Esophagus squamous epithelium (tissue), 5 donors: ENCODE results near the gene MOGAT3. TPM values are rescaled to one million over a fixed set of nuclear protein-coding genes. Genes with fewer than 3 reads are reported as not detected.

Source experiments
- DNase-seq: peaks from one replicate; lab custom pipeline; 2025; lab: John Stamatoyannopoulos, UW
- H3K27ac ChIP-seq, 4 donors: fragments of 200-600 bp; sonication (generic); one replicate each; pipeline ENCODE4 v1.5.1; 2016 to 2019; ENCODE audit warnings: mild to moderate bottlenecking in 1 of 4
- H3K27me3 ChIP-seq, 4 donors: fragments of 200-600 bp; sonication (generic); 1 replicate in 3 of 4; 2 replicates in 1 of 4; pipeline versions ENCODE4 v1.5.1 to v1.6.0; 2017 to 2021; ENCODE audit warnings: antibody characterized with exemption in 1 of 4
- H3K36me3 ChIP-seq, 3 donors: fragments of 200-600 bp; sonication (generic); one replicate each; pipeline ENCODE4 v1.5.1; 2016 to 2019
- H3K4me1 ChIP-seq, 3 donors: fragments of 200-600 bp; sonication (generic); one replicate each; pipeline ENCODE4 v1.5.1; 2017 to 2019
- H3K4me3 ChIP-seq, 4 donors: fragments of 200-600 bp; sonication (generic); 1 replicate in 3 of 4; 2 replicates in 1 of 4; pipeline ENCODE4 v1.5.1; 2016 to 2019; ENCODE audit warnings: mild to moderate bottlenecking in 2 of 4, moderate library complexity in 1 of 4
- H3K9me3 ChIP-seq, 3 donors: fragments of 200-600 bp; sonication (generic); one replicate each; pipeline ENCODE4 v1.5.1; 2016 to 2019
- POLR2A ChIP-seq, 4 donors: fragments of 450-650 bp; IDR thresholded peaks; one replicate each; pipeline ENCODE4 v1.6.1; 2017; ENCODE audit warnings: antibody characterized with exemption in 4 of 4, mild to moderate bottlenecking in 4 of 4, moderate library complexity in 3 of 4
- WGBS, 2 donors: methylation state at CpG; one replicate each; pipeline ENCODE4 v1.1.5; 2018; 5-methylcytosine and 5-hydroxymethylcytosine counted together
- intact Hi-C: fragments of 100-400 bp; cut with DNase I; formaldehyde crosslinking; loops from one replicate; pipeline ENCODE4 v1.15.0; 2022
- total RNA-seq, 4 donors: library from RNA; depleted of rRNA; stranded (reverse); fragments of >200 nt; gene quantifications; one replicate each; pipeline ENCODE4 v1.1.0, GENCODE V29; 2016
- TF ChIP-seq, protein P1 (sequence below), 6 experiments: fragments of 450-650 bp in 4 of 6; fragments of 200-600 bp in 2 of 6; sonication (generic) in 2 of 6; IDR thresholded peaks; one replicate each; pipeline ENCODE4 v1.5.1; 2016 to 2019; ENCODE audit warnings: antibody characterized with exemption in 6 of 6, mild to moderate bottlenecking in 4 of 6, moderate library complexity in 4 of 6
- donor health status: DM: yes; HTN: yes; CAD: no.

MOGAT3 gene
- total RNA-seq, 4 donors from 2014 or later, result not detected

DNA sequence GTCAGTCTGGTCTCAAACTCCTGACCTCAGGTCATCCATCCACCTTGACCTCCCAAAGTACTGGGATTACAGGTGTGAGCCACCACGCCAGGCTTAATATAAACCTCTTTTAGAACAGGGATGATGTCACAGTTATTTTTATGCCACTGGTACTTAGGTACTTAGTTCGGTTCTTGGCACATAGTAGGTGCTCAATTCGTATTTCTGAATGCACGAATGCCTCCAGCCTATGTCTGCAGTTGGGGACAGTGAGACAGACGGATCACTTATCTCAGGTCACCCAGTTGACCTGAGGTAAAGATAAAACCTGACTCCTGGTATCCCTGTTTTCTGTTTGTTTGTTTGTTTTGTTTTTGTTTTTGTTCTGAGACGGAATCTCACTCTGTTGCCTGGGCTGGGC is 14.6 kb downstream of the MOGAT3 start:
- no peak overlapping the region for H3K4me3 ChIP-seq
- no peaks in the 10 kb centered on the region for H3K9me3 ChIP-seq
- no peaks in the 10 kb centered on the region for H3K36me3 ChIP-seq
- TF ChIP-seq, protein P1, sequence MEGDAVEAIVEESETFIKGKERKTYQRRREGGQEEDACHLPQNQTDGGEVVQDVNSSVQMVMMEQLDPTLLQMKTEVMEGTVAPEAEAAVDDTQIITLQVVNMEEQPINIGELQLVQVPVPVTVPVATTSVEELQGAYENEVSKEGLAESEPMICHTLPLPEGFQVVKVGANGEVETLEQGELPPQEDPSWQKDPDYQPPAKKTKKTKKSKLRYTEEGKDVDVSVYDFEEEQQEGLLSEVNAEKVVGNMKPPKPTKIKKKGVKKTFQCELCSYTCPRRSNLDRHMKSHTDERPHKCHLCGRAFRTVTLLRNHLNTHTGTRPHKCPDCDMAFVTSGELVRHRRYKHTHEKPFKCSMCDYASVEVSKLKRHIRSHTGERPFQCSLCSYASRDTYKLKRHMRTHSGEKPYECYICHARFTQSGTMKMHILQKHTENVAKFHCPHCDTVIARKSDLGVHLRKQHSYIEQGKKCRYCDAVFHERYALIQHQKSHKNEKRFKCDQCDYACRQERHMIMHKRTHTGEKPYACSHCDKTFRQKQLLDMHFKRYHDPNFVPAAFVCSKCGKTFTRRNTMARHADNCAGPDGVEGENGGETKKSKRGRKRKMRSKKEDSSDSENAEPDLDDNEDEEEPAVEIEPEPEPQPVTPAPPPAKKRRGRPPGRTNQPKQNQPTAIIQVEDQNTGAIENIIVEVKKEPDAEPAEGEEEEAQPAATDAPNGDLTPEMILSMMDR (IDR thresholded peaks at IDR 0.05), result no peak
- TF ChIP-seq POLR2A (IDR thresholded peaks at IDR 0.05), result no peak
- no peak overlapping the region for H3K27ac ChIP-seq
- 48 to 57% methylated on average over 6 of the region's 6 CpGs for WGBS, 2 donors
- no peaks in the 10 kb centered on the region for H3K4me1 ChIP-seq
- DNase-seq, result no peak
- intact Hi-C loops, result no loop called here
- peaks cover 0 to 59% (median 2%) of the 10 kb centered on the region in 4 donors for H3K27me3 ChIP-seq

DNA sequence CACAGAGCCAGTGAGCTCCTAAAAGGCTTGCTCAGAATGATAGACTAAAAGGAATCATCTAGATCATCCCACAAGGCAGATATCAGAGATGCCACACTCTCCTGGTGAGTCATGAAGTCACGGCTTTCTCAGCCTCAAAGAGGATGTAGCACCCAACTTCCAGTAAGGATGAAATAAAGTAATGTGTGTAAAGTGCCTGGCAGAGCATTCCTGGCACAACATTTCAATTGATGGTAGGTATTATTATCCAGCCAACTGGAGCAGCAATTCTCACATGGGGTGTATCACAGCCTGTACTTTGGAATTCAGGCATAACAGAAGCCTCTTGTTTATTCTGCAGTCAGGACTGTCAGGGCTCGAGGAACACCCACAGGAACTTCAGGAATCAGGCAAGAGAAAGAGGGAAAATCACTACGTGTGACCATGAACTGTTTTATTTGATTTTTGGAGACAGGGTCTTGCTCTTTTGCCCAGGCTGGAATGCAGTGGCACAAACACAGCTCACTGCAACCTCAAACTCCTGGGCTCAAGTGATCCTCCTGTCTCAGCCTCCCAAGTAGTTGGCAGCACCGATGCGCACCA is 15.5 kb downstream of the MOGAT3 start:
- no peak overlapping the region for H3K27ac ChIP-seq
- TF ChIP-seq POLR2A (IDR thresholded peaks at IDR 0.05), result no peak
- TF ChIP-seq, protein P1 (IDR thresholded peaks at IDR 0.05), result no peak
- H3K27me3 ChIP-seq, result peaks cover 0 to 68% (median 11%) of the 10 kb centered on the region in 4 donors
- no peaks in the 10 kb centered on the region for H3K36me3 ChIP-seq
- 41 to 56% methylated on average over 5 of the region's 5 CpGs for WGBS, 2 donors
- intact Hi-C loops, result no loop called here
- no peaks in the 10 kb centered on the region for H3K9me3 ChIP-seq
- peaks cover 0 to under 1% (median 0%) of the 10 kb centered on the region in 3 donors for H3K4me1 ChIP-seq
- H3K4me3 ChIP-seq, result no peak overlapping the region
- no peak for DNase-seq

DNA sequence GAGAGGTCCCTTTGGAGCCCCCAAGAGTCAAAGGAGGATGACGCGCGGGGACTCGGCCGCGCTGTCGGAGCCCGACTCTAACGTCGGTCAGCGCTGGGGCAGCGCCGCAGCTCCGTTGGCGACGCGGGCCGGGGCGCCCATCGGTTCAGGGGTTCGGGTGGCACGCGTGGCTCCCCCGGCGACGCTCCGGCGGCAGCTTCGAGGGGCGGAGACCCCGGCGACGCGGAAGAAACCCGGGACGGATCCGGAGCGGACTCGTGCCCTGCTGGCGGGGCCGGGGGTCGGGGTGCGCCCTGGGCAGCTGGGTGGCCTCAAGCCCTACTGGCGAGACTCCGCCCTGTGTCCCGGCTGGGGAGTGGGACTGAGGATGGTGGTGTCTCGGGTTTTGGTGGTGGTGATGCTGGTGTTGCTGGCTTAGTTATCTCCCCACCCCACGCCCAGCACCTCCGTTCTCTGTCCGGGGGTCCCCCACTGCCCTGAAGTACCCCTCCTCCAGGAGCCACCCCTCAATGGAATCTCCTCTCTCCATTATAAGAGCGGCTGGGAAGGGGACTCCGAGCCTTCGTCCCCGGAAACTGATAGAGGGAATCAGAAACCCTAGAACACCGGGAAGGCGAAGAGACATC is 20.6 kb downstream of the MOGAT3 start, which contains the start of gene NAT16:
Gene NAT16 (minus strand): TSS at position 164 of the 626 bp plus-strand sequence. CDS start 5,486 bp downstream, outside the sequence.
- no peak for DNase-seq
- WGBS, 2 donors, result 5 to 12% methylated on average over 4 to 6 of the region's 56 CpGs
- H3K4me1 ChIP-seq, result peaks cover 9 to 17% (median 9%) of the 10 kb centered on the region in 3 donors
- H3K27me3 ChIP-seq, result peaks cover 0 to 98% (median 41%) of the 10 kb centered on the region in 4 donors
- intact Hi-C loops, result no loop called here
- TF ChIP-seq, protein P1 (IDR thresholded peaks at IDR 0.05), result no peak
- TF ChIP-seq POLR2A (IDR thresholded peaks at IDR 0.05), result no peak
- peak within 1 kb of the TSS in 1 of 4 donors; percentile 6 for H3K4me3 ChIP-seq
- no peaks in the 10 kb centered on the region for H3K36me3 ChIP-seq
- H3K27ac ChIP-seq, result no peak within 1 kb of the TSS
- H3K9me3 ChIP-seq, result no peaks in the 10 kb centered on the region

DNA sequence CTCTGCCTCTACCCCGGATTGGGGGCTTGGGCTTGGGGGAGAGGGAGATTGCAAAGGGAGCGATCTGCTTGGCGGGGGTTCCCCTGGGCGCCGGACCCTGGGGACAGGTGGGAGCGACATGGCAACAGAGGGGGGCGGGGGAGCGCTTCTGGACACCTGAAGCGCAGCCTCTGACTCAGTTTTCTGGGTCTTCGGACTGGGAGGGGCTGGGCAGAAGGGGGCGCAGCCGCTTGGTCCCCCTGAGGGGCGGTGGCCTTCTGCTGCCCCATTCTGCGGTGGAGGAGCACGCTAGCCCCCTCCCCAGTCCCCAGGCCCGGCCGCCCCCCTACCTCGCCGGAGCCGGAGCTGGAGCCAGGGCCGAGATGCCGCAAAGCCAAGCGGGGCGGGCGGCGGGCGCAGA is 21.1 kb downstream of the MOGAT3 start:
- peaks cover 9 to 17% (median 9%) of the 10 kb centered on the region in 3 donors for H3K4me1 ChIP-seq
- no peak for DNase-seq
- 0 to 7% methylated on average over 1 to 3 of the region's 27 CpGs for WGBS, 2 donors
- no peak overlapping the region for H3K27ac ChIP-seq
- H3K9me3 ChIP-seq, result no peaks in the 10 kb centered on the region
- peaks cover 0 to 100% (median 45%) of the 10 kb centered on the region in 4 donors for H3K27me3 ChIP-seq
- H3K36me3 ChIP-seq, result no peaks in the 10 kb centered on the region
- intact Hi-C loops, result no loop called here
- no peak for TF ChIP-seq POLR2A (IDR thresholded peaks at IDR 0.05)
- TF ChIP-seq, protein P1 (IDR thresholded peaks at IDR 0.05), result no peak
- peak overlapping the region in 1 of 4 donors; percentile 6 for H3K4me3 ChIP-seq

DNA sequence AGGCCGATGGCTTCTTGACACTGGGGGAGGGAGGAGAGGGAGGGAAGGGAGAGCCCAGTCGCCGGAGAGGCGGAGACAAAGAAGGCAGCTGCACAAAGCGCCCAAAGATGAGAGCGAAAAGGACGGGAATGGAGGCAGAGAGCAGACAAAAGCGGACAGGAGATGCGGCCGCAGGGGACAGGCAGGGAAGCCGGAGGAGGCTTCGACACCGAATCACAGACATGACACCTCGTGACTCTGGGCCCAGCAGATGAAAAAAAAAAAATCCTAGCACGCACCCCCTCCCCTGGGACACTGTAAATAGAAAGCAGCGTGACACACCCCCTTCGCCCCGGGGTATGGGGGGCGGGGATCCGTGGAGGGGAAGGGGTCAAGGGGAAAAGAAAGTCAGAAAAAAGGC is 21.7 kb downstream of the MOGAT3 start:
- 3 to 4% methylated on average over 15 to 19 of the region's 20 CpGs for WGBS, 2 donors
- H3K27ac ChIP-seq, result no peak overlapping the region
- no peak for DNase-seq
- intact Hi-C loops, result no loop called here
- H3K27me3 ChIP-seq, result peaks cover 6 to 100% (median 50%) of the 10 kb centered on the region in 4 donors
- peaks cover 9 to 22% (median 9%) of the 10 kb centered on the region in 3 donors for H3K4me1 ChIP-seq
- no peak for TF ChIP-seq POLR2A (IDR thresholded peaks at IDR 0.05)
- TF ChIP-seq, protein P1 (IDR thresholded peaks at IDR 0.05), result no peak
- no peak overlapping the region for H3K4me3 ChIP-seq
- no peaks in the 10 kb centered on the region for H3K36me3 ChIP-seq
- H3K9me3 ChIP-seq, result no peaks in the 10 kb centered on the region
